ENCODE data around the gene ZFP91.

The ZFP91 gene

GRCh38 chr11:58659910-58660570, 81.2 kb downstream of the ZFP91 start:
- in situ Hi-C loops (cut with MboI; ENCODE audit: low sequenced_read_pairs, unreplicated experiment), result loop anchor here (10.0 to 25.0 kb wide), 2 partner anchors 125 to 402 kb away; no protein-coding TSS in a partner anchor
- no peak for TF ChIP-seq CTCF (IDR thresholded peaks at IDR 0.05; ENCODE audit: borderline replicate concordance, control extremely low read depth, extremely low read depth, insufficient read depth, missing control alignments)
- no peak for DNase-seq (ENCODE audit: low spot score)

Data from GM13976 (cell line).